H9 (cell line): ENCODE results near the gene RPS27L. TPM values are rescaled to one million over a fixed set of nuclear protein-coding genes. Genes with fewer than 3 reads are reported as not detected.

Experiments used
- DNase-seq: peaks from one replicate; pipeline ENCODE4 v3.0.0-alpha.2; 2017
- H2AFZ ChIP-seq: one replicate; pipeline ENCODE4 v1.6.1; 2013; ENCODE audit warnings: mild to moderate bottlenecking, low read length, control low read depth, moderate library complexity
- H2AK5ac ChIP-seq: 2 replicates; pipeline ENCODE4 v1.6.1; 2013; ENCODE audit warnings: low read length, control low read depth, mixed read lengths; ENCODE audit not compliant: insufficient read length
- H2BK120ac ChIP-seq: one replicate; pipeline ENCODE4 v1.6.1; 2013; ENCODE audit warnings: low read depth, mild to moderate bottlenecking, low read length, control low read depth, inconsistent platforms; ENCODE audit not compliant: poor library complexity, severe bottlenecking
- H2BK12ac ChIP-seq: 2 replicates; pipeline ENCODE4 v1.6.1; 2013; ENCODE audit warnings: low read length, control low read depth, mixed read lengths, low read depth; ENCODE audit not compliant: insufficient read length
- H2BK15ac ChIP-seq: 2 replicates; pipeline ENCODE4 v1.6.1; 2013; ENCODE audit warnings: low read depth, low read length, control low read depth
- H2BK20ac ChIP-seq: one replicate; pipeline ENCODE4 v1.6.1; 2013; ENCODE audit warnings: low read depth, mild to moderate bottlenecking, low read length, control low read depth, inconsistent platforms; ENCODE audit not compliant: poor library complexity, severe bottlenecking
- H2BK5ac ChIP-seq: 2 replicates; pipeline ENCODE4 v1.6.1; 2013; ENCODE audit warnings: low read length, control low read depth, mixed read lengths; ENCODE audit not compliant: insufficient read length
- H3K14ac ChIP-seq: 2 replicates; pipeline ENCODE4 v1.6.1; 2013; ENCODE audit warnings: low read length, control low read depth; ENCODE audit not compliant: insufficient read depth
- H3K18ac ChIP-seq: 2 replicates; pipeline ENCODE4 v1.6.1; 2013; ENCODE audit warnings: low read depth, mild to moderate bottlenecking, mixed read lengths, low read length, control low read depth; ENCODE audit not compliant: insufficient read length
- H3K23ac ChIP-seq: 2 replicates; pipeline ENCODE4 v1.6.1; 2013; ENCODE audit warnings: low read length, control low read depth, mixed read lengths, low read depth; ENCODE audit not compliant: insufficient read length
- H3K23me2 ChIP-seq: 2 replicates; pipeline ENCODE4 v1.6.1; 2013; ENCODE audit warnings: low read depth, mild to moderate bottlenecking, mixed read lengths, low read length, control low read depth; ENCODE audit not compliant: insufficient read length, poor library complexity, severe bottlenecking
- H3K27ac ChIP-seq: 2 replicates; pipeline ENCODE4 v1.5.1; 2013; ENCODE audit warnings: low read length, control low read depth, mixed read lengths, low read depth; ENCODE audit not compliant: insufficient read length
- H3K27me3 ChIP-seq: 2 replicates; pipeline ENCODE4 v1.6.1; 2013; ENCODE audit warnings: low read length, control low read depth, inconsistent platforms; ENCODE audit not compliant: insufficient read depth
- H3K4ac ChIP-seq: 2 replicates; pipeline ENCODE4 v1.6.1; 2013; ENCODE audit warnings: low read depth, mild to moderate bottlenecking, control low read depth, inconsistent platforms, low read length, moderate library complexity
- H3K4me1 ChIP-seq: 2 replicates; pipeline ENCODE4 v1.6.1; 2013; ENCODE audit warnings: low read length, control low read depth, inconsistent platforms; ENCODE audit not compliant: insufficient read depth
- H3K4me2 ChIP-seq: 2 replicates; pipeline ENCODE4 v1.6.1; 2013; ENCODE audit warnings: low read length, control low read depth, mixed read lengths; ENCODE audit not compliant: insufficient read length, insufficient read depth
- H3K56ac ChIP-seq: 2 replicates; pipeline ENCODE4 v1.6.1; 2013; ENCODE audit warnings: low read depth, mild to moderate bottlenecking, mixed read lengths, low read length, control low read depth; ENCODE audit not compliant: insufficient read length
- H3K79me1 ChIP-seq: 2 replicates; pipeline ENCODE4 v1.6.1; 2013; ENCODE audit warnings: low read depth, mild to moderate bottlenecking, moderate library complexity, low read length, control low read depth, inconsistent platforms; ENCODE audit not compliant: insufficient read depth, poor library complexity, severe bottlenecking
- H3K79me2 ChIP-seq: 2 replicates; pipeline ENCODE4 v1.6.1; 2013; ENCODE audit warnings: low read length, control low read depth, inconsistent platforms; ENCODE audit not compliant: insufficient read depth
- H3K9ac ChIP-seq: 2 replicates; pipeline ENCODE4 v1.6.1; 2013; ENCODE audit warnings: low read length, control low read depth, mixed read lengths; ENCODE audit not compliant: insufficient read length; ENCODE audit errors: extremely low read depth
- H3K9me3 ChIP-seq: one replicate; pipeline ENCODE4 v1.6.1; 2013; ENCODE audit warnings: low read depth, low read length, inconsistent platforms; ENCODE audit not compliant: control insufficient read depth
- H3T11ph ChIP-seq: one replicate; pipeline ENCODE4 v1.6.1; 2013; ENCODE audit warnings: mild to moderate bottlenecking, low read length, control low read depth, inconsistent platforms
- H4K20me1 ChIP-seq: one replicate; pipeline ENCODE4 v1.6.1; 2013; ENCODE audit not compliant: control insufficient read depth, insufficient read length, insufficient read depth
- H4K5ac ChIP-seq: 2 replicates; pipeline ENCODE4 v1.6.1; 2013; ENCODE audit warnings: low read depth, mild to moderate bottlenecking, mixed read lengths, low read length, control low read depth; ENCODE audit not compliant: insufficient read length
- H4K8ac ChIP-seq: replicated peaks from 2 replicates; pipeline ENCODE4 v1.6.1; 2013; ENCODE audit warnings: low read length, control low read depth, mixed read lengths, low read depth; ENCODE audit not compliant: insufficient read length
- H4K91ac ChIP-seq: 2 replicates; pipeline ENCODE4 v1.6.1; 2013; ENCODE audit warnings: low read depth, mild to moderate bottlenecking, moderate library complexity, mixed read lengths, low read length, control low read depth; ENCODE audit not compliant: insufficient read length
- H3K27ac Mint-ChIP-seq, 3 experiments: 2 replicates in 2 of 3; 3 replicates in 1 of 3; pipeline ENCODE4 v1.8.0; 2020 to 2021; ENCODE audit warnings: mixed read lengths in 3 of 3, mild to moderate bottlenecking in 1 of 3, moderate library complexity in 1 of 3
- H3K27me3 Mint-ChIP-seq: 2 replicates; pipeline ENCODE4 v1.8.0; 2021; ENCODE audit warnings: low read depth, mild to moderate bottlenecking, moderate library complexity, mixed read lengths
- H3K36me3 Mint-ChIP-seq, 3 experiments: 2 replicates in 2 of 3; 3 replicates in 1 of 3; pipeline ENCODE4 v1.8.0; 2020 to 2021; ENCODE audit warnings: low read depth in 3 of 3, mixed read lengths in 3 of 3; ENCODE audit not compliant: insufficient read depth in 1 of 3
- H3K4me1 Mint-ChIP-seq, 2 experiments: 2 replicates each; pipeline ENCODE4 v1.8.0; 2020; ENCODE audit warnings: mixed read lengths in 2 of 2
- H3K4me3 Mint-ChIP-seq, 2 experiments: 2 replicates in 1 of 2; 3 replicates in 1 of 2; pipeline ENCODE4 v1.8.0; 2020 to 2021; ENCODE audit warnings: mild to moderate bottlenecking in 2 of 2, mixed read lengths in 2 of 2, moderate library complexity in 1 of 2
- H3K9me3 Mint-ChIP-seq, 2 experiments: 2 replicates in 1 of 2; 3 replicates in 1 of 2; pipeline ENCODE4 v1.8.0; 2020; ENCODE audit warnings: mild to moderate bottlenecking in 2 of 2, mixed read lengths in 2 of 2, moderate library complexity in 1 of 2
- WGBS: extraction: QIAGEN DNeasy Blood & Tissue Kit; methylation state at CpG from one replicate; pipeline ENCODE4 v1.1.7; 2013; ENCODE audit warnings: missing lambda C conversion rate, low lambda C conversion rate, mixed read lengths; ENCODE audit not compliant: insufficient read length; ENCODE audit errors: extremely low coverage; 5-methylcytosine and 5-hydroxymethylcytosine counted together
- total RNA-seq: library from RNA; stranded (reverse); gene quantifications from 2 replicates; pipeline ENCODE4 v1.2.1, GENCODE V29; 2021
- TF ChIP-seq, protein P1 (sequence below): fragments of 200-600 bp; sonication (generic); conservative IDR thresholded peaks from 3 replicates; pipeline ENCODE4 v1.8.0; 2021; ENCODE audit warnings: antibody characterized with exemption, mild to moderate bottlenecking

RPS27L gene
- total RNA-seq, 1 experiment from 2014 or later, result 180 TPM

DNA sequence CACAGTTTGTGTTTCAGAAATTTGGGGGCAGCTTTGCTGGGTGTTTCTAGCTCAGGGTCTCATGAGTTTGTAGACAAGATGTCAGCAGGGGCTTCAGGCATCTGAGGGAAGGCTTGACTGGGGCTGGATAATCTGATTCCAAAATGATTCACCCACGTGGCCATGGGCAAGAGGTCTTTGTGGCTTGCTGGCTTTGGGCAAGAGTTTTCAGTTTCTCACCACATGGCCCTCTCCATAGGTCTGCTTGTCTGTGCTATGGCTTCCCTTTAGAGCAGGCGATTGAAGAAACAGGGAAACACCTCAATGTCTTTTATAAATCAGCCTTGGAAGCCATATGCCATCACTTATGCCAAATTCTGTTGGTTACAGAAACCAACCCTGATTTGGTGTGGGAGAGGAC lies 11.9 kb downstream of the RPS27L start:
- H3K9ac ChIP-seq, result no peak overlapping the region
- Mint-ChIP-seq H3K4me1 (no peaks in the 10 kb centered on the region), H3K36me3 (peaks cover 0 to 16% (median 14%) of the 10 kb centered on the region in 3 experiments; a peak in 5 of 7 replicates), H3K4me3 (no peak overlapping the region), H3K27ac (no peak overlapping the region), H3K9me3 (no peaks in the 10 kb centered on the region; a peak in 2 of 5 replicates), H3K27me3 (no peaks in the 10 kb centered on the region; the same call in 1 of the 2 replicates)
- H3K27ac ChIP-seq, result no peak overlapping the region
- no peak overlapping the region for H2BK12ac ChIP-seq
- TF ChIP-seq, protein P1, sequence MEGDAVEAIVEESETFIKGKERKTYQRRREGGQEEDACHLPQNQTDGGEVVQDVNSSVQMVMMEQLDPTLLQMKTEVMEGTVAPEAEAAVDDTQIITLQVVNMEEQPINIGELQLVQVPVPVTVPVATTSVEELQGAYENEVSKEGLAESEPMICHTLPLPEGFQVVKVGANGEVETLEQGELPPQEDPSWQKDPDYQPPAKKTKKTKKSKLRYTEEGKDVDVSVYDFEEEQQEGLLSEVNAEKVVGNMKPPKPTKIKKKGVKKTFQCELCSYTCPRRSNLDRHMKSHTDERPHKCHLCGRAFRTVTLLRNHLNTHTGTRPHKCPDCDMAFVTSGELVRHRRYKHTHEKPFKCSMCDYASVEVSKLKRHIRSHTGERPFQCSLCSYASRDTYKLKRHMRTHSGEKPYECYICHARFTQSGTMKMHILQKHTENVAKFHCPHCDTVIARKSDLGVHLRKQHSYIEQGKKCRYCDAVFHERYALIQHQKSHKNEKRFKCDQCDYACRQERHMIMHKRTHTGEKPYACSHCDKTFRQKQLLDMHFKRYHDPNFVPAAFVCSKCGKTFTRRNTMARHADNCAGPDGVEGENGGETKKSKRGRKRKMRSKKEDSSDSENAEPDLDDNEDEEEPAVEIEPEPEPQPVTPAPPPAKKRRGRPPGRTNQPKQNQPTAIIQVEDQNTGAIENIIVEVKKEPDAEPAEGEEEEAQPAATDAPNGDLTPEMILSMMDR, result no peak
- no peak overlapping the region for H2BK120ac ChIP-seq
- H3K4me1 ChIP-seq, result no peaks in the 10 kb centered on the region
- no peaks in the 10 kb centered on the region for H3K9me3 ChIP-seq
- no peaks in the 10 kb centered on the region for H3K79me2 ChIP-seq
- H3K14ac ChIP-seq, result no peak overlapping the region
- DNase-seq, result no peak
- H3K23ac ChIP-seq, result no peak overlapping the region
- H3K4me2 ChIP-seq, result no peak overlapping the region
- no peak overlapping the region for H2BK5ac ChIP-seq
- no peak overlapping the region for H3K56ac ChIP-seq
- H3K4ac ChIP-seq, result no peak overlapping the region
- H3K79me1 ChIP-seq, result no peaks in the 10 kb centered on the region
- no peak overlapping the region for H4K8ac ChIP-seq
- H3T11ph ChIP-seq, result no peak overlapping the region
- H4K91ac ChIP-seq, result no peak overlapping the region
- WGBS, result no CpG with 5 or more reads among the region's 2 CpGs
- H3K18ac ChIP-seq, result no peak overlapping the region
- H3K23me2 ChIP-seq, result no peaks in the 10 kb centered on the region
- H3K27me3 ChIP-seq, result no peaks in the 10 kb centered on the region
- H2BK15ac ChIP-seq, result no peak overlapping the region
- H4K20me1 ChIP-seq, result no peaks in the 10 kb centered on the region
- H2BK20ac ChIP-seq, result no peak overlapping the region
- H4K5ac ChIP-seq, result no peak overlapping the region
- H2AFZ ChIP-seq, result no peak overlapping the region
- no peak overlapping the region for H2AK5ac ChIP-seq
